HUES64 (cell line): ENCODE data around the gene FAM107A.

Experiments
- H3K27ac ChIP-seq: 2 replicates; pipeline ENCODE4 v1.7.0; 2013; ENCODE audit warnings: low read depth, low read length, inconsistent platforms
- H3K27me3 ChIP-seq: 2 replicates; pipeline ENCODE4 v1.6.1; 2013; ENCODE audit warnings: mild to moderate bottlenecking, low read length; ENCODE audit not compliant: insufficient read depth
- H3K36me3 ChIP-seq: 2 replicates; pipeline ENCODE4 v1.6.1; 2013; ENCODE audit warnings: mild to moderate bottlenecking, low read length; ENCODE audit not compliant: insufficient read depth
- H3K4me1 ChIP-seq: 2 replicates; pipeline ENCODE4 v1.6.1; 2013; ENCODE audit warnings: mild to moderate bottlenecking, low read length, moderate library complexity; ENCODE audit not compliant: insufficient read depth
- H3K4me3 ChIP-seq: 2 replicates; pipeline ENCODE4 v1.5.1; 2013; ENCODE audit warnings: mild to moderate bottlenecking, low read length, moderate library complexity
- H3K9ac ChIP-seq: 2 replicates; pipeline ENCODE4 v1.6.1; 2013; ENCODE audit warnings: mild to moderate bottlenecking, low read depth, low read length
- H3K9me3 ChIP-seq: 2 replicates; pipeline ENCODE4 v1.6.1; 2013; ENCODE audit warnings: low read depth, low read length; ENCODE audit not compliant: insufficient read depth
- WGBS: fragments of 150-250, 120-280 bp; methylation state at CpG from one replicate; pipeline ENCODE4 v1.1.7; 2013; ENCODE audit warnings: missing lambda C conversion rate; 5-methylcytosine and 5-hydroxymethylcytosine counted together

FAM107A gene

GRCh38 chr3:58556001-58556400 is 21.2 kb downstream of the FAM107A start:
- Histone ChIP-seq H3K27ac (no peak overlapping the region), H3K36me3 (no peaks in the 10 kb centered on the region), H3K4me3 (no peak overlapping the region), H3K27me3 (no peaks in the 10 kb centered on the region), H3K9me3 (peaks cover 9% of the 10 kb centered on the region), H3K9ac (no peak overlapping the region), H3K4me1 (no peaks in the 10 kb centered on the region)
- 98% methylated on average over 5 of the region's 5 CpGs for WGBS

- Histone ChIP-seq H3K9me3 (peaks cover 9% of the 10 kb centered on the region), H3K36me3 (no peaks in the 10 kb centered on the region), H3K27ac (no peak overlapping the region), H3K4me1 (no peaks in the 10 kb centered on the region), H3K4me3 (no peak overlapping the region), H3K9ac (no peak overlapping the region), H3K27me3 (no peaks in the 10 kb centered on the region)
- WGBS, result 86% methylated on average over 2 of the region's 2 CpGs
Observed at GRCh38 chr3:58555203-58555602, 22.0 kb downstream of the FAM107A start.

- 57% methylated on average over 1 of the region's 1 CpG for WGBS
Observed at GRCh38 chr3:58553003-58553402, 24.2 kb downstream of the FAM107A start.

GRCh38 chr3:58551636-58552180 is 25.5 kb downstream of the FAM107A start:
- Histone ChIP-seq H3K36me3 (no peaks in the 10 kb centered on the region), H3K9me3 (peaks cover 9% of the 10 kb centered on the region), H3K27ac (no peak overlapping the region), H3K4me3 (no peak overlapping the region), H3K9ac (no peak overlapping the region), H3K4me1 (no peaks in the 10 kb centered on the region), H3K27me3 (no peaks in the 10 kb centered on the region)
- WGBS, result 97% methylated on average over 3 of the region's 4 CpGs

More at GRCh38 chr3:58553003-58553402, 24.2 kb downstream of the FAM107A start:
- H3K4me3 ChIP-seq, result no peak overlapping the region
- no peak overlapping the region for H3K9ac ChIP-seq
- no peak overlapping the region for H3K27ac ChIP-seq
- H3K36me3 ChIP-seq, result no peaks in the 10 kb centered on the region
- H3K9me3 ChIP-seq, result peaks cover 9% of the 10 kb centered on the region
- no peaks in the 10 kb centered on the region for H3K27me3 ChIP-seq
- H3K4me1 ChIP-seq, result no peaks in the 10 kb centered on the region

GRCh38 chr3:58544541-58544940 is 32.6 kb downstream of the FAM107A start:
- Histone ChIP-seq H3K27ac (no peak overlapping the region), H3K27me3 (no peaks in the 10 kb centered on the region), H3K4me1 (no peaks in the 10 kb centered on the region), H3K4me3 (no peak overlapping the region), H3K9me3 (no peaks in the 10 kb centered on the region; the same call in 1 of the 2 replicates), H3K9ac (no peak overlapping the region), H3K36me3 (no peaks in the 10 kb centered on the region)
- 97% methylated on average over 3 of the region's 3 CpGs for WGBS

- no peaks in the 10 kb centered on the region for H3K9me3 ChIP-seq
- H3K4me3 ChIP-seq, result no peak overlapping the region
- no peak overlapping the region for H3K9ac ChIP-seq
- H3K4me1 ChIP-seq, result no peaks in the 10 kb centered on the region
- H3K27ac ChIP-seq, result no peak overlapping the region
- H3K27me3 ChIP-seq, result no peaks in the 10 kb centered on the region
- no peaks in the 10 kb centered on the region for H3K36me3 ChIP-seq
- WGBS, result 94% methylated on average over 8 of the region's 8 CpGs
Observed at GRCh38 chr3:58540176-58540858, 36.9 kb downstream of the FAM107A start.

GRCh38 chr3:58539626-58540025 is 37.6 kb downstream of the FAM107A start:
- H3K36me3 ChIP-seq, result no peaks in the 10 kb centered on the region
- no peak overlapping the region for H3K9ac ChIP-seq
- no peak overlapping the region for H3K27ac ChIP-seq
- H3K4me3 ChIP-seq, result no peak overlapping the region
- H3K27me3 ChIP-seq, result no peaks in the 10 kb centered on the region
- no peaks in the 10 kb centered on the region for H3K4me1 ChIP-seq
- H3K9me3 ChIP-seq, result no peaks in the 10 kb centered on the region
- 92% methylated on average over 10 of the region's 10 CpGs for WGBS

- Histone ChIP-seq H3K4me3 (no peak overlapping the region), H3K9ac (no peak overlapping the region), H3K9me3 (no peaks in the 10 kb centered on the region), H3K27me3 (no peaks in the 10 kb centered on the region), H3K27ac (no peak overlapping the region), H3K36me3 (no peaks in the 10 kb centered on the region), H3K4me1 (no peaks in the 10 kb centered on the region; the same call in 1 of the 2 replicates)
- WGBS, result 88% methylated on average over 4 of the region's 4 CpGs
Observed at GRCh38 chr3:58537412-58538301, 39.5 kb downstream of the FAM107A start.

- no peaks in the 10 kb centered on the region for H3K9me3 ChIP-seq
- no peak within 1 kb of the TSS for H3K27ac ChIP-seq
- H3K4me3 ChIP-seq, result no peak within 1 kb of the TSS
- H3K9ac ChIP-seq, result no peak within 1 kb of the TSS
- 86% methylated on average over 13 of the region's 13 CpGs for WGBS
- H3K27me3 ChIP-seq, result no peaks in the 10 kb centered on the region
- H3K4me1 ChIP-seq, result no peaks in the 10 kb centered on the region; the same call in 1 of the 2 replicates
- no peaks in the 10 kb centered on the region for H3K36me3 ChIP-seq
Observed at GRCh38 chr3:58536501-58537411, 40.4 kb downstream of the FAM107A start, which contains the start of gene ACOX2. Gene ACOX2, minus strand, starts transcription at chr3:58537190. Its CDS starts 2,084 bp downstream, at chr3:58535106.

- no peaks in the 10 kb centered on the region for H3K9me3 ChIP-seq
- no peaks in the 10 kb centered on the region for H3K36me3 ChIP-seq
- no peak overlapping the region for H3K4me3 ChIP-seq
- no peak overlapping the region for H3K27ac ChIP-seq
- H3K27me3 ChIP-seq, result no peaks in the 10 kb centered on the region
- H3K4me1 ChIP-seq, result no peaks in the 10 kb centered on the region; the same call in 1 of the 2 replicates
- 83% methylated on average over 2 of the region's 2 CpGs for WGBS
- no peak overlapping the region for H3K9ac ChIP-seq
Observed at GRCh38 chr3:58535531-58536500, 41.4 kb downstream of the FAM107A start.
